NCI-H1092 (cell line): ENCODE measurements around the gene GATAD2A.
"Not testable (repeated sequence)": the region's sequence is repeated elsewhere in the genome, so short reads cannot be mapped to it uniquely, and the experiment has no call there.

Source experiments
- DNase-seq: peaks from one replicate; lab custom pipeline; 2025; lab: John Stamatoyannopoulos, UW

The GATAD2A gene

GRCh38 chr19:19446655-19447437 is 41.4 kb downstream of the GATAD2A start:
- DNase-seq: no peak

- DNase-seq: no peak
Measured at GRCh38 chr19:19447536-19448237, 42.2 kb downstream of the GATAD2A start.

GRCh38 chr19:19448238-19448544 is 42.7 kb downstream of the GATAD2A start:
- DNase-seq: no peak

- no peak for DNase-seq
Measured at GRCh38 chr19:19451429-19452242, 46.2 kb downstream of the GATAD2A start.

- no peak for DNase-seq
Measured at GRCh38 chr19:19452243-19453124, 47.0 kb downstream of the GATAD2A start.

GRCh38 chr19:19453125-19453454 is 47.6 kb downstream of the GATAD2A start:
- DNase-seq: no peak

- DNase-seq: not testable (repeated sequence)
Measured at GRCh38 chr19:19455166-19455919, 49.9 kb downstream of the GATAD2A start.

- no peak for DNase-seq
Measured at GRCh38 chr19:19457671-19458070, 52.2 kb downstream of the GATAD2A start.

- DNase-seq: no peak
Measured at GRCh38 chr19:19458110-19458816, 52.8 kb downstream of the GATAD2A start.

GRCh38 chr19:19459073-19459472 is 53.6 kb downstream of the GATAD2A start:
- DNase-seq: no peak

GRCh38 chr19:19459707-19460251 is 54.3 kb downstream of the GATAD2A start:
- no peak for DNase-seq

GRCh38 chr19:19460258-19460731 is 54.8 kb downstream of the GATAD2A start:
- no peak for DNase-seq

- no peak for DNase-seq
Measured at GRCh38 chr19:19460761-19461265, 55.3 kb downstream of the GATAD2A start.

GRCh38 chr19:19461306-19461670 is 55.8 kb downstream of the GATAD2A start:
- DNase-seq: no peak

- peak; percentile 51 for DNase-seq
Measured at GRCh38 chr19:19461671-19462622, 56.5 kb downstream of the GATAD2A start.

GRCh38 chr19:19463348-19464117 is 58.1 kb downstream of the GATAD2A start:
- DNase-seq: no peak

- DNase-seq: no peak
Measured at GRCh38 chr19:19464339-19465098, 59.0 kb downstream of the GATAD2A start.
